Measurements from ENCODE around the gene WDFY2. TPM values are rescaled to one million over a fixed set of nuclear protein-coding genes. Genes with fewer than 3 reads are reported as not detected.

The WDFY2 gene
- total and polyA plus RNA-seq, 2 of the 8 experiments (the other 6 are each of a cell fraction or from before 2014, with no cell fraction given), result 13.9 to 29.0 TPM

DNA sequence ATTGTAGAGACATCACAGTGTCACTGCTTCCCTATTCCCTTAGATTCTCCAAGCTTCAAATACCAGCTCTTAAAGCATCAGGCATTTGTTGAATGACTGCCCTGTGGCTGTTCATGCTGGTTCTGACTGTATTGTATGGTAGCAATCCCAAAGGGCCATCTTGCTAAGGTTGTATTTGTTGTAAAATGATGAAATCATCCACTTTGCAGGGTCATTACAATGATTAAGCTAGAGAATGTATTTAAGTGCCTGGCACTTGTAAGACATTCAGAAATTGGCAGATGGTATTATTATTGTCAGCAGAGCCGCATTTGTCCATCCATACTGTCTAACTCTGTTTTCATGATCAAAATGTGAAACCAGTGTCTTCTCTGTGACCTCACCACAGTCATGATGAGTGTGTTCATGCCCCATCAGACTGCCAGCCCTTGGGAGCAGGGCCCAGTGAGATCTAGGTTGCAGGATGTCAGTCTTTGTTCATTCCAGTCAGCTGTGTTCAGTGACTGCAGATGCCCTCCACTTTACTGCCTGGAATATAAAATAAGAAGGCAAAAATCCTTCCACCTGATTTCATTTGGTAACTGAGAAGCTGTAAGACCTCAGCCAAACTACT lies 133.6 kb downstream of the WDFY2 start:
- Histone ChIP-seq H3K4me1 (replicated peaks in 1 of 4; ENCODE audit: control insufficient read depth in 3 of 4, insufficient read depth in 4 of 4, low read length in 3 of 4) (no peaks in the 10 kb centered on the region; a peak in 1 of 7 replicates), H3K27me3 (replicated peaks in 1 of 4; ENCODE audit: control insufficient read depth in 3 of 4, extremely low read depth in 1 of 4, insufficient read depth in 3 of 4, low read length in 3 of 4) (no peaks in the 10 kb centered on the region), H3K56ac (replicated peaks; ENCODE audit: insufficient read length, low read depth, low read length) (no peak overlapping the region), H3K9me3 (ENCODE audit: insufficient read depth in 2 of 2, low read depth in 1 of 2, low read length in 1 of 2) (no peaks in the 10 kb centered on the region), H4K91ac (replicated peaks; ENCODE audit: insufficient read length, low read length) (no peak overlapping the region), H2AK5ac (ENCODE audit: low read depth, low read length) (no peak overlapping the region), H3K18ac (ENCODE audit: extremely low read depth, low read length) (no peak overlapping the region), H3K27ac (ENCODE audit: low read depth, low read length) (no peak overlapping the region), H3K4ac (replicated peaks; ENCODE audit: insufficient read length, low read depth, low read length) (no peak overlapping the region), H3K14ac (ENCODE audit: insufficient read length) (no peak overlapping the region), H2BK15ac (ENCODE audit: low read length) (no peak overlapping the region), H3K23ac (ENCODE audit: insufficient read length) (no peak overlapping the region), H3K23me2 (ENCODE audit: low read depth, low read length) (no peaks in the 10 kb centered on the region), H3K9ac (replicated peaks in 1 of 4; ENCODE audit: extremely low read depth in 1 of 4, low read depth in 3 of 4, low read length in 3 of 4) (no peak overlapping the region), H4K5ac (ENCODE audit: insufficient read length, low read depth, low read length) (no peak overlapping the region), H3K4me3 (ENCODE audit: extremely low read depth in 1 of 4, insufficient read depth in 2 of 4, low read depth in 3 of 4, low read length in 4 of 4) (no peak overlapping the region), H3K79me1 (ENCODE audit: low read depth, low read length) (0 out of 2 replicates have a peak, but pooled peaks cover 2% of the 10 kb centered on the region), H2BK5ac (ENCODE audit: low read depth, low read length) (no peak overlapping the region), H4K20me1 (replicated peaks in 1 of 2; ENCODE audit: control insufficient read depth in 1 of 2, insufficient read depth in 2 of 2, low read length in 2 of 2) (no peaks in the 10 kb centered on the region), H4K8ac (ENCODE audit: extremely low read depth, insufficient read depth, low read length) (no peak overlapping the region), H2BK120ac (replicated peaks; ENCODE audit: low read depth, low read length) (no peak overlapping the region), H3K4me2 (ENCODE audit: insufficient read depth in 1 of 2, low read depth in 2 of 2, low read length in 2 of 2) (no peak overlapping the region), H3K79me2 (ENCODE audit: control insufficient read depth in 1 of 2, insufficient read depth in 2 of 2, low read length in 2 of 2) (no peaks in the 10 kb centered on the region), H2AFZ (ENCODE audit: low read length) (no peak overlapping the region), H3K36me3 (ENCODE audit: control insufficient read depth in 2 of 4, insufficient read depth in 4 of 4, low read length in 3 of 4) (no peaks in the 10 kb centered on the region), H2BK12ac (ENCODE audit: low read depth, low read length) (no peak overlapping the region), H2BK20ac (ENCODE audit: low read length) (no peak overlapping the region)
- ChIA-PET CTCF (ENCODE audit: partially characterized antibody) (interaction anchor here (1.7 kb wide), 2 partner anchors 12 to 34 kb away, joined by 3 to 4 read pairs; no protein-coding TSS in a partner anchor), POLR2A (ENCODE audit: partially characterized antibody) (no interaction called here)
- FAIRE-seq, result no peak
- WGBS, 2 experiments (ENCODE audit: extremely low coverage in 1 of 2, insufficient coverage in 1 of 2, insufficient read length in 1 of 2, insufficient replicate concordance in 2 of 2, low coverage in 1 of 2, low lambda C conversion rate in 2 of 2, missing lambda C conversion rate in 1 of 2), result 86% methylated on average over 1 of the region's 1 CpG; no CpG with 5 or more reads in 1 of the 2 experiments
- no peak for DNase-seq (ENCODE audit: low read depth in 1 of 2, low spot score in 2 of 2)
- TF ChIP-seq FOSL1 (IDR thresholded peaks at IDR 0.05; ENCODE audit: insufficient read depth, low read depth, low read length) (no peak), BCL11A (IDR thresholded peaks at IDR 0.05; ENCODE audit: low read depth in 2 of 2, low read length in 2 of 2) (no peak), RBBP5 (IDR thresholded peaks at IDR 0.05; ENCODE audit: borderline replicate concordance, low read depth, low read length) (no peak), CBX8 (IDR thresholded peaks at IDR 0.05; ENCODE audit: borderline replicate concordance, low read depth, low read length) (no peak), SP2 (IDR thresholded peaks at IDR 0.05; ENCODE audit: low read length) (no peak), EGR1 (IDR thresholded peaks at IDR 0.05; ENCODE audit: borderline replicate concordance, low read depth, low read length) (no peak), TCF12 (IDR thresholded peaks at IDR 0.05; ENCODE audit: low read depth, low read length) (no peak), BRCA1 (IDR thresholded peaks at IDR 0.05; ENCODE audit: low read depth, low read length) (no peak), NRF1 (IDR thresholded peaks at IDR 0.05; ENCODE audit: low read depth, low read length) (no peak), MAFK (IDR thresholded peaks at IDR 0.05; ENCODE audit: low read depth, low read length) (no peak), TAF1 (IDR thresholded peaks at IDR 0.05; ENCODE audit: low read depth, low read length) (no peak)
- TF ChIP-seq, protein P1, sequence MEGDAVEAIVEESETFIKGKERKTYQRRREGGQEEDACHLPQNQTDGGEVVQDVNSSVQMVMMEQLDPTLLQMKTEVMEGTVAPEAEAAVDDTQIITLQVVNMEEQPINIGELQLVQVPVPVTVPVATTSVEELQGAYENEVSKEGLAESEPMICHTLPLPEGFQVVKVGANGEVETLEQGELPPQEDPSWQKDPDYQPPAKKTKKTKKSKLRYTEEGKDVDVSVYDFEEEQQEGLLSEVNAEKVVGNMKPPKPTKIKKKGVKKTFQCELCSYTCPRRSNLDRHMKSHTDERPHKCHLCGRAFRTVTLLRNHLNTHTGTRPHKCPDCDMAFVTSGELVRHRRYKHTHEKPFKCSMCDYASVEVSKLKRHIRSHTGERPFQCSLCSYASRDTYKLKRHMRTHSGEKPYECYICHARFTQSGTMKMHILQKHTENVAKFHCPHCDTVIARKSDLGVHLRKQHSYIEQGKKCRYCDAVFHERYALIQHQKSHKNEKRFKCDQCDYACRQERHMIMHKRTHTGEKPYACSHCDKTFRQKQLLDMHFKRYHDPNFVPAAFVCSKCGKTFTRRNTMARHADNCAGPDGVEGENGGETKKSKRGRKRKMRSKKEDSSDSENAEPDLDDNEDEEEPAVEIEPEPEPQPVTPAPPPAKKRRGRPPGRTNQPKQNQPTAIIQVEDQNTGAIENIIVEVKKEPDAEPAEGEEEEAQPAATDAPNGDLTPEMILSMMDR (IDR thresholded peaks at IDR 0.05; ENCODE audit: control extremely low read depth in 1 of 3, insufficient read depth in 1 of 3, low read depth in 1 of 3, low read length in 3 of 3), result no peak

Data from H1 (cell line).